Measurements from ENCODE around the gene KCTD5.

KCTD5 gene

DNA sequence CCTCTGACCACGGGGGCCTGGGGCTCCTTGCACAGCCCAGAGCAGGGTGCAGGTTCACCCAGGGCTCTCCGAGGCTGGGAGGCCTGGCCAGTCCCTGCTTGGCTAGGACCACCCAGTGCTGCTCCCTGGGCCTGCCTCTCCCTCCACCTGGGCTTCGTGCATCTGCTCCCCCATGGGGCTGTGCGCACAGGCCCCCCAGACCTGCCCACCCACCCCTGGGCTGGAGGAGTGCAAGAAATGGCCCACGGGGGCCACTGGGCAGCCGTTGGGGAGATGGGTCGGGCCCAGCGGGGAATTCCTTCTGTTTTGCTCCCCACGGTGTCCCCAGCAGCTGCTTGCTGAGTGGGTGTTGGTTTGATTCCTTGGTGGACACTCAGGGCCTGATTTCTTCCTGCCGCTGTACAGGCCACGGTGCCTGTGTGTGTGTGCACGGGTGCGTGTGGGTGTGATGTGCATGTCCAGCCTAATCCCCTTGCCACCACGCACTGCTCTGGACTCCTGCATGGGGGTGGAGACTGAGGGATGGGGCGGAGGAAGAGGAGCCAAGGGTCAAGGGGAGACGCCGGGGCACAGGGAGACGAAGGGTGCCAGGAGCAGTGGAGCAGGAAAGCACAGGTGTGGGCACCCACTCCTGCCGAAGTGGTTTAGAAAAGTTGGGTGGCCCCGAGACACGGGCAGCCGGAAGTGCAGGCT, 29.2 kb downstream of the KCTD5 start:
- H2AK5ac ChIP-seq (ENCODE audit: low read length), result no peak overlapping the region
- no peak for DNase-seq
- H3K4me3 ChIP-seq (ENCODE audit: low read length), result no peak overlapping the region
- no peak overlapping the region for H3K4me2 ChIP-seq (ENCODE audit: low read length)
- H3K4ac ChIP-seq (ENCODE audit: low read depth, low read length), result no peak overlapping the region
- H3K9ac ChIP-seq (ENCODE audit: low read length), result no peak overlapping the region
- no peak overlapping the region for H2BK15ac ChIP-seq (replicated peaks; ENCODE audit: low read depth)
- no peak overlapping the region for H2BK120ac ChIP-seq (ENCODE audit: low read depth, low read length)
- H4K8ac ChIP-seq (ENCODE audit: low read depth, low read length), result no peak overlapping the region
- no peak overlapping the region for H3K23ac ChIP-seq (ENCODE audit: low read length)
- no peak overlapping the region for H4K5ac ChIP-seq (ENCODE audit: low read length)
- no peak overlapping the region for H3K27ac ChIP-seq (ENCODE audit: low read depth, low read length)
- no peaks in the 10 kb centered on the region for H3K79me2 ChIP-seq (ENCODE audit: control insufficient read depth, insufficient read depth, low read length)
- no peaks in the 10 kb centered on the region for H3K79me1 ChIP-seq (ENCODE audit: low read length)
- no CpG with 5 or more reads among the region's 22 CpGs for WGBS (ENCODE audit: extremely low coverage, insufficient coverage, low lambda C conversion rate)
- no peaks in the 10 kb centered on the region for H3K27me3 ChIP-seq (ENCODE audit: insufficient read depth, low read length, poor library complexity)
- no peak overlapping the region for H3K18ac ChIP-seq (ENCODE audit: low read length)
- peaks cover 2% of the 10 kb centered on the region for H3K36me3 ChIP-seq (ENCODE audit: control insufficient read depth, insufficient read depth, low read length)
- no peak overlapping the region for H3K56ac ChIP-seq (ENCODE audit: low read length)
- no peaks in the 10 kb centered on the region for H3K4me1 ChIP-seq (ENCODE audit: control insufficient read depth, low read depth, low read length)
- no peak overlapping the region for H2BK5ac ChIP-seq (ENCODE audit: low read length)

DNA sequence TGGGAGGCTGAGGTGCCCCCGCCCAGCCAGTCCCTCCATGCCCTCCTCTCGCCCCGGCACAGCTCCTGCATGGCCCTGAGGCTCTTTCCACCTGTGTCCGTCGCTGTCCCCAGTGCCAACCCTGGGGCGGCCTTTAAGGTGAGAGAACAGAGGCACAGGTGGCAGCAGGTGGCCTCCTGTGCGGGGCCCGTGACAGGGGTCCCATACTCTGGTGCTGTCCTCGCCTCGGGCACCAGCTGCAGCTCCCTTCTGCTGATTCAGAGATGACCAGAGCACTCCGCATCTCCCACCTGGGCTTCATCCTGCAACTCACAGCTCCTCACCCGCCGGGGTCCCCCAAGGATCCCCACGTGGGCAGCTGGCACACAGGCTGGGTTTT, 29.7 kb downstream of the KCTD5 start:
- Histone ChIP-seq H3K4ac (ENCODE audit: low read depth, low read length) (no peak overlapping the region), H3K36me3 (ENCODE audit: control insufficient read depth, insufficient read depth, low read length) (peaks cover 2% of the 10 kb centered on the region), H3K79me1 (ENCODE audit: low read length) (no peaks in the 10 kb centered on the region), H3K23ac (ENCODE audit: low read length) (no peak overlapping the region), H3K9ac (ENCODE audit: low read length) (no peak overlapping the region), H3K79me2 (ENCODE audit: control insufficient read depth, insufficient read depth, low read length) (no peaks in the 10 kb centered on the region), H2BK120ac (ENCODE audit: low read depth, low read length) (no peak overlapping the region), H2BK5ac (ENCODE audit: low read length) (no peak overlapping the region), H4K8ac (ENCODE audit: low read depth, low read length) (no peak overlapping the region), H3K18ac (ENCODE audit: low read length) (no peak overlapping the region), H2BK15ac (replicated peaks; ENCODE audit: low read depth) (no peak overlapping the region), H3K4me2 (ENCODE audit: low read length) (no peak overlapping the region), H3K27ac (ENCODE audit: low read depth, low read length) (no peak overlapping the region), H3K4me3 (ENCODE audit: low read length) (no peak overlapping the region), H3K27me3 (ENCODE audit: insufficient read depth, low read length, poor library complexity) (no peaks in the 10 kb centered on the region), H3K56ac (ENCODE audit: low read length) (no peak overlapping the region), H3K4me1 (ENCODE audit: control insufficient read depth, low read depth, low read length) (no peaks in the 10 kb centered on the region), H4K5ac (ENCODE audit: low read length) (no peak overlapping the region), H2AK5ac (ENCODE audit: low read length) (no peak overlapping the region)
- no peak for DNase-seq
- WGBS (ENCODE audit: extremely low coverage, insufficient coverage, low lambda C conversion rate), result no CpG with 5 or more reads among the region's 14 CpGs

DNA sequence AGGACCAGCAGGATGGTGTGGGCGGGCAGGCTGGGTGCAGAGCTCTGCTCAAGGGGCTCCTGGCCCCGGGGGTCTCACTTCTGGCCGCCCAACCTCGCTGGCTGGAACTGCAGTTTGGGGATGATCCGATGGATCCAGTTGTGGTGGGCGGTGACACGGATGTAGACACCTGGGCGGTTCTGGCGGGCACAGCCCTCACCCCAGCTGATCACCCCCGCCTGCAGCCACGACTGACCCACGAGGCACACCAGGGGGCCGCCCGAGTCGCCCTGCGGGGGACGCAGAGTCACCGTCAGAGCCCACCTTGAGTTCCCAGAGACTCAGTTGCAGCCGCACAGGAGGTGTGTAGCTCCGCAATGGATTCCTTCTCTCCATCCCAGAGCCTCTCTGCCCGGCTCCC, 30.2 kb downstream of the KCTD5 start:
- Histone ChIP-seq H2AK5ac (ENCODE audit: low read length) (no peak overlapping the region), H3K4me1 (ENCODE audit: control insufficient read depth, low read depth, low read length) (no peaks in the 10 kb centered on the region), H3K4me3 (ENCODE audit: low read length) (no peak overlapping the region), H3K36me3 (ENCODE audit: control insufficient read depth, insufficient read depth, low read length) (no peaks in the 10 kb centered on the region), H3K4me2 (ENCODE audit: low read length) (no peak overlapping the region), H3K4ac (ENCODE audit: low read depth, low read length) (no peak overlapping the region), H4K8ac (ENCODE audit: low read depth, low read length) (no peak overlapping the region), H3K56ac (ENCODE audit: low read length) (no peak overlapping the region), H3K27ac (ENCODE audit: low read depth, low read length) (no peak overlapping the region), H2BK5ac (ENCODE audit: low read length) (no peak overlapping the region), H4K5ac (ENCODE audit: low read length) (no peak overlapping the region), H2BK15ac (replicated peaks; ENCODE audit: low read depth) (no peak overlapping the region), H3K79me1 (ENCODE audit: low read length) (no peaks in the 10 kb centered on the region), H3K9ac (ENCODE audit: low read length) (no peak overlapping the region), H3K79me2 (ENCODE audit: control insufficient read depth, insufficient read depth, low read length) (no peaks in the 10 kb centered on the region), H3K27me3 (ENCODE audit: insufficient read depth, low read length, poor library complexity) (no peaks in the 10 kb centered on the region), H3K18ac (ENCODE audit: low read length) (no peak overlapping the region), H2BK120ac (ENCODE audit: low read depth, low read length) (no peak overlapping the region), H3K23ac (ENCODE audit: low read length) (no peak overlapping the region)
- no peak for DNase-seq
- WGBS (ENCODE audit: extremely low coverage, insufficient coverage, low lambda C conversion rate), result no CpG with 5 or more reads among the region's 21 CpGs

DNA sequence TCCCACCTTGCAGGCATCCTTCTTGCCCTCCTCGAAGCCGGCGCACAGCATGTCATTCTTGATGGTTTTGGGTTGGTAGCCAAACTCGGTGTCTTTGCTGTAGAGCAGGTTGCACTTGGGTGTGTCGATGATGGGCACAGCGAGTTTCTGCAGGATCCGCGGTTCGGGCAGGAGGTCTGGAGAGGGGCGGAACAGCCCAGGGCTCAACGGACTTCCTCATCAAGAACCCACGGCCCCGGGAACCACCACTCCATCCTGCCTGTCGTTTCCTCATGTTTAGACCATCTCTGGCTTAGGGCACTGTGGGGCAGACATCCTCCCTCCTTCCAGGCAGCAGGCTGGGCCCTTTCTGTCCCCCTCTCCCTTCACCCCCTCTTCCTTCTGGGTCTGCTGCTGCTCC, 31.2 kb downstream of the KCTD5 start:
- H2BK15ac ChIP-seq (replicated peaks; ENCODE audit: low read depth), result no peak overlapping the region
- H3K23ac ChIP-seq (ENCODE audit: low read length), result no peak overlapping the region
- no peak overlapping the region for H4K8ac ChIP-seq (ENCODE audit: low read depth, low read length)
- H2BK120ac ChIP-seq (ENCODE audit: low read depth, low read length), result no peak overlapping the region
- no peaks in the 10 kb centered on the region for H3K79me2 ChIP-seq (ENCODE audit: control insufficient read depth, insufficient read depth, low read length)
- no peaks in the 10 kb centered on the region for H3K36me3 ChIP-seq (ENCODE audit: control insufficient read depth, insufficient read depth, low read length)
- H2AK5ac ChIP-seq (ENCODE audit: low read length), result no peak overlapping the region
- no peak overlapping the region for H3K4me2 ChIP-seq (ENCODE audit: low read length)
- H3K9ac ChIP-seq (ENCODE audit: low read length), result no peak overlapping the region
- H3K27ac ChIP-seq (ENCODE audit: low read depth, low read length), result no peak overlapping the region
- no peak overlapping the region for H4K5ac ChIP-seq (ENCODE audit: low read length)
- no peak overlapping the region for H3K4me3 ChIP-seq (ENCODE audit: low read length)
- no peak overlapping the region for H3K56ac ChIP-seq (ENCODE audit: low read length)
- H2BK5ac ChIP-seq (ENCODE audit: low read length), result no peak overlapping the region
- H3K4me1 ChIP-seq (ENCODE audit: control insufficient read depth, low read depth, low read length), result no peaks in the 10 kb centered on the region
- H3K27me3 ChIP-seq (ENCODE audit: insufficient read depth, low read length, poor library complexity), result no peaks in the 10 kb centered on the region
- no peak for DNase-seq
- no peak overlapping the region for H3K4ac ChIP-seq (ENCODE audit: low read depth, low read length)
- no peaks in the 10 kb centered on the region for H3K79me1 ChIP-seq (ENCODE audit: low read length)
- no peak overlapping the region for H3K18ac ChIP-seq (ENCODE audit: low read length)
- WGBS (ENCODE audit: extremely low coverage, insufficient coverage, low lambda C conversion rate), result no CpG with 5 or more reads among the region's 14 CpGs

DNA sequence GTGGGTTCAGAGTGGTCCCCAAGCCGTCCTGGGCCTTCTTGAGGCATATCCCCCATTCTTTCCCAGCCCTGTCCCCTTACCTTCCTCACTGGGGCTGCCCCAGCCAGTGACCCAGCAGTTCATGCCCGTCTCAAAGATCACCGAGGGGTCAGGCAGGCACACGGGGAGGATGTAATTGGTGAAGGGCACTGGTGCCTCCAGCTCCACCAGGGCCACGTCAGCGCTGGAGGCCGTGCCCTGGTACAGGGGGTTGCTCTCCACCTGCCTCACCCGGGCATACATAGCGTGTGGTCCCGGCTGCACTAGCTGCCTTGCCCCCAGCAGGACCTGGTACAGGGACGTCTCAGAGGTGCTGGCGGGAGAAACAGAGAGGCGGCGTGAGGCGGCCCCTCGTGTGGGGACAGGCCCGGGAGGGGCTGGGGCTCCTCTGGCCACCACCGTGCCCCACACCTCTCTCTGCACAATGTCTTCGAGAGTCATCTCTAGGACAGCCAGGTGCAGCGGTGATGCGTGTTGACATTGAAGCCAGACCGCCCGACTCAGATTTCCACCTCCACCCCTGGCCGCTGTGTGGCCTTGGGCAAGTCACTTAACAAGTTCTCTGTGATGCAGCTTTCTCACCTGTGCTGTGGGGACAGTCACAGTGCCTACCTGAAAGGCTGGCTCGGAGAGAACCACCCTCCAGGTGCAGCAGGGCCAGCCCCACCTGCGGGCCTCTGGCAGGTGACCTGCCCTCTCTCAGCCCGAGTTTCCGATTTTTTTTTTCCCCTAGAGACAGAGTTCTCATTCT, 31.9 kb downstream of the KCTD5 start:
- Histone ChIP-seq H3K4me2 (ENCODE audit: low read length) (no peak overlapping the region), H3K4ac (ENCODE audit: low read depth, low read length) (no peak overlapping the region), H2BK120ac (ENCODE audit: low read depth, low read length) (no peak overlapping the region), H2BK5ac (ENCODE audit: low read length) (no peak overlapping the region), H3K9ac (ENCODE audit: low read length) (no peak overlapping the region), H3K56ac (ENCODE audit: low read length) (no peak overlapping the region), H3K4me1 (ENCODE audit: control insufficient read depth, low read depth, low read length) (no peaks in the 10 kb centered on the region), H2BK15ac (replicated peaks; ENCODE audit: low read depth) (no peak overlapping the region), H3K23ac (ENCODE audit: low read length) (no peak overlapping the region), H3K18ac (ENCODE audit: low read length) (no peak overlapping the region), H3K79me2 (ENCODE audit: control insufficient read depth, insufficient read depth, low read length) (no peaks in the 10 kb centered on the region), H2AK5ac (ENCODE audit: low read length) (no peak overlapping the region), H3K36me3 (ENCODE audit: control insufficient read depth, insufficient read depth, low read length) (no peaks in the 10 kb centered on the region), H4K8ac (ENCODE audit: low read depth, low read length) (no peak overlapping the region), H3K27me3 (ENCODE audit: insufficient read depth, low read length, poor library complexity) (no peaks in the 10 kb centered on the region), H3K27ac (ENCODE audit: low read depth, low read length) (no peak overlapping the region), H4K5ac (ENCODE audit: low read length) (no peak overlapping the region), H3K79me1 (ENCODE audit: low read length) (no peaks in the 10 kb centered on the region), H3K4me3 (ENCODE audit: low read length) (no peak overlapping the region)
- WGBS (ENCODE audit: extremely low coverage, insufficient coverage, low lambda C conversion rate), result no CpG with 5 or more reads among the region's 28 CpGs
- DNase-seq, result no peak
